ENCODE measurements around the gene BAHCC1. TPM values are rescaled to one million over a fixed set of nuclear protein-coding genes. Genes with fewer than 3 reads are reported as not detected.

BAHCC1 gene
- total RNA-seq, 1 donor from 2014 or later: 22.7 TPM

GRCh38 chr17:81471818-81472456 lies 76.7 kb downstream of the BAHCC1 start:
- no peak for TF ChIP-seq CTCF (IDR thresholded peaks at IDR 0.05)
- DNase-seq (ENCODE audit: low spot score): no peak
- Mint-ChIP-seq H3K27me3 (ENCODE audit: low read depth) (peaks cover 2% of the 10 kb centered on the region), H3K36me3 (ENCODE audit: low read depth) (peaks cover 2% of the 10 kb centered on the region), H3K9me3 (ENCODE audit: low read depth) (no peaks in the 10 kb centered on the region), H3K27ac (ENCODE audit: unreplicated experiment) (no peak overlapping the region), H3K4me1 (ENCODE audit: low read depth) (peaks cover 7% of the 10 kb centered on the region), H3K4me3 (ENCODE audit: unreplicated experiment) (no peak overlapping the region)

GRCh38 chr17:81473019-81473418 lies 77.8 kb downstream of the BAHCC1 start:
- TF ChIP-seq CTCF (IDR thresholded peaks at IDR 0.05): no peak
- Mint-ChIP-seq H3K36me3 (ENCODE audit: low read depth) (peaks cover 2% of the 10 kb centered on the region), H3K4me1 (ENCODE audit: low read depth) (peaks cover 7% of the 10 kb centered on the region), H3K4me3 (ENCODE audit: unreplicated experiment) (no peak overlapping the region), H3K9me3 (ENCODE audit: low read depth) (no peaks in the 10 kb centered on the region), H3K27ac (ENCODE audit: unreplicated experiment) (no peak overlapping the region), H3K27me3 (ENCODE audit: low read depth) (peaks cover 2% of the 10 kb centered on the region)
- no peak for DNase-seq (ENCODE audit: low spot score)

GRCh38 chr17:81474958-81475357 lies 79.7 kb downstream of the BAHCC1 start:
- Mint-ChIP-seq H3K36me3 (ENCODE audit: low read depth) (peaks cover 3% of the 10 kb centered on the region), H3K27ac (ENCODE audit: unreplicated experiment) (no peak overlapping the region), H3K9me3 (ENCODE audit: low read depth) (no peaks in the 10 kb centered on the region), H3K4me1 (ENCODE audit: low read depth) (peaks cover 14% of the 10 kb centered on the region), H3K27me3 (ENCODE audit: low read depth) (peaks cover 2% of the 10 kb centered on the region), H3K4me3 (ENCODE audit: unreplicated experiment) (no peak overlapping the region)
- no peak for DNase-seq (ENCODE audit: low spot score)
- no peak for TF ChIP-seq CTCF (IDR thresholded peaks at IDR 0.05)

GRCh38 chr17:81476097-81476496 lies 80.8 kb downstream of the BAHCC1 start:
- Mint-ChIP-seq H3K27me3 (ENCODE audit: low read depth) (peaks cover 2% of the 10 kb centered on the region), H3K9me3 (ENCODE audit: low read depth) (no peaks in the 10 kb centered on the region), H3K4me1 (ENCODE audit: low read depth) (peaks cover 18% of the 10 kb centered on the region), H3K4me3 (ENCODE audit: unreplicated experiment) (no peak overlapping the region), H3K36me3 (ENCODE audit: low read depth) (peaks cover 3% of the 10 kb centered on the region), H3K27ac (ENCODE audit: unreplicated experiment) (no peak overlapping the region)
- TF ChIP-seq CTCF (IDR thresholded peaks at IDR 0.05): no peak
- DNase-seq (ENCODE audit: low spot score): no peak

- H3K27ac Mint-ChIP-seq (ENCODE audit: unreplicated experiment): no peak overlapping the region
- H3K4me3 Mint-ChIP-seq (ENCODE audit: unreplicated experiment): no peak overlapping the region
- DNase-seq (ENCODE audit: low spot score): no peak
- peaks cover 2% of the 10 kb centered on the region for H3K27me3 Mint-ChIP-seq (ENCODE audit: low read depth)
- TF ChIP-seq CTCF (IDR thresholded peaks at IDR 0.05): no peak
- peaks cover 3% of the 10 kb centered on the region for H3K36me3 Mint-ChIP-seq (ENCODE audit: low read depth)
- peaks cover 18% of the 10 kb centered on the region for H3K4me1 Mint-ChIP-seq (ENCODE audit: low read depth)
- no peaks in the 10 kb centered on the region for H3K9me3 Mint-ChIP-seq (ENCODE audit: low read depth)
These were observed 81.4 kb downstream of the BAHCC1 start for GRCh38 chr17:81476635-81477034.

All from chondrocyte (in vitro differentiated cells).